Dermis microvascular lymphatic vessel endothelial cell (primary cell): ENCODE measurements around the gene PPL. TPM values are rescaled to one million over a fixed set of nuclear protein-coding genes. Genes with fewer than 3 reads are reported as not detected.
A peak's percentile ranks its signal among the peaks of the same experiment; 100 is the strongest.

ENCODE experiments used
- DNase-seq, 2 donors: peaks; one replicate each; pipeline versions ENCODE4 v3.0.0 to v3.0.0-alpha.2; 2010; ENCODE audit warnings: low read depth in 2 of 2
- total RNA-seq: library from RNA; depleted of rRNA; stranded (reverse); fragments of >200 nt; gene quantifications from 2 replicates; pipeline ENCODE4 v1.2.1, GENCODE V29; 2014

The PPL gene
- total RNA-seq, 1 donor from 2014 or later, result 4.7 TPM

DNA sequence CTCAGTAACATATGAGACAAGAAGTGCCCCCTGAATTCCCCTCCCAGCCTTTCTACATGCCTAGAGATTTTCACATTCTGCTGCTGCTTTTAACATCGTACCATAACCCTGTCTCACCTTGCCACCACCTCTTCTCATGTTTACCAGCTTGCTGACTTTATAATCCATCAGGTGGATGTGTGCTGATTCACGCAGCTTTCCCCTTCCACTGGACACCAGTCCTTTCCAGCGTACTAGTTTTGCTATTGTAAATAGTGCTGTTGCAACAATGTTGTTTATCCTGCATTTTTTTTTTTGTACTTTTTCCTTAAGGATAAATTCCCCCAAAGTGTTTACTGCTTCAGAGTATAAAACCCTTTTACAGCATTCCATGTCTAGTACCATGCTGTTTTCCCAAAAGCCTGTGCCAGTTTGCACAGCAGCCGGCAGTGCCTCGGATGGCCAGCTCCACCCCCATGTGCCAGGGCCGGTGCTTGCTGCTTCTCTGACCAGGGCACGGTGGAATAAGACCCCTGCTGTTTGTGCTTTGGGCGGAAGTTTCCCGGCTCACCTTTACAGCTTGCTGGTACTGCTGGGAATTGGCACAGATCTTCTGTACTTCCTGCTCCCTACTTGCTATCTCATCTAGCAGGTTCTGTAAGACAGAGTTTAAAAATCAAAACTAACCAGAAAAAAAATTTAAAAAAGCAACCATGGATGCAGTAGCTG is 48.4 kb downstream of the PPL start:
- DNase-seq, result no peak

DNA sequence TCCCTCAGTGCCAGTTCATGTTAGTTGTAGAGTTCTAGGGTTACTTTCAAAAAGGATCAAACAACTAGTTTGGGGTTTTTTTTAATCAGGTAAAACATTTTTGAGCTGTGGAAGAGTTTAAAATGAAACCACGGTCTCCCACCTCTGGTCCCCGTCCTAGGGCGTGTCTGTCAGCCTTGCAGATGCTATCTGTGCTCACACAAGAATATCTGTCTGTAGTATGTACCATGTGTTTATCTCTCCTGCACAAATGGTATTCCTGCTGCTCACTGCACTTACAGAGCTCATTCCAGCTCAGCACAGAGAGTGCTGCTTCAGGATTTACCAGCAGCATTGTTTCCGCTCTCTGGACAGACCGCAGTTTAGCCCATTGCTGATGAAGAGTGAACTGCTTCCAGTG is 50.8 kb downstream of the PPL start:
- DNase-seq, result no peak

DNA sequence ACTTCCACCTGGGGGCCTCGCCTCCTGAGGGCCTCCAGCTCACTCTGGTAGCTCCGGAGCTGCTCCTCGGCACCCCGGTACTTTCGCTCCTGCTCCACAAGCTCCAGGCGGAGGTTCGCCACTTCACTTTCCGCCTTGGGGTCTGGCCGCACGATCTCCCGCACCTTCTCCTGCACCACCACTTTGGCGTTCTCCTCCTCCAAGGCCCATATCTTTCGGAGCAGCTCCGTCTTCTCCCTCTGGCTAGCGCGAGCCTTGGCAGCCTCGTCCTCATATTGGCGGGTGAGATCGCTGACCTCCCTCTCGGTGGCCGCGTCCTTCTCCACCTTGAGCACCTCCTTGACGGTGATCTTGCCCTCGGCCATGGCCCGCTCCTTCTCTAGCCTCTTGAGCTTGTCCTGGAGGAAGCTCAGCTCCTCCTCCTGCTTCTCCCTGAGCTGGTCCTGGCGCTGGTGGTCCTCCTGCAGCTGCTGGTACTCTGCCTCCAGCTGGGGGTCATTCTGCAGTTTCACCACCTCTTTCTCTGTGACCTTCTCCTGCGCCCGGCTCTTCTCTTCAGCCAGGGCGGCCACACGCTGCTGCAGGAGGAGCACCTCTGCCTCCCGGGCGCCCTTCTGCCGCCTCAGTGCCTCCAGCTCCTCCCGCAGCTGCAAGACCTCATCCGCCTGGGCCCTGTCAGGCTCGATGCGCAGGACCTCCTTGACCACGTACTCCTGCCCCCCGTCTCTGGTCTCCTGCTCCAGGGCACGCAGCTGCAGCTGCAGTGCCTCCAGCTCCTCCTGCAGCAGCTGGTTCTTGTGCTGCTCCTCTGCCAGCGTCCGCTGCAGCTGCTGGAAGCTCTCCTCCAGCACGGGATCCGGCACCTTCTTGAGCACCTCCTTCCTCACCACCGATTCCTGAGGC is 51.7 kb downstream of the PPL start:
- no peak for DNase-seq

DNA sequence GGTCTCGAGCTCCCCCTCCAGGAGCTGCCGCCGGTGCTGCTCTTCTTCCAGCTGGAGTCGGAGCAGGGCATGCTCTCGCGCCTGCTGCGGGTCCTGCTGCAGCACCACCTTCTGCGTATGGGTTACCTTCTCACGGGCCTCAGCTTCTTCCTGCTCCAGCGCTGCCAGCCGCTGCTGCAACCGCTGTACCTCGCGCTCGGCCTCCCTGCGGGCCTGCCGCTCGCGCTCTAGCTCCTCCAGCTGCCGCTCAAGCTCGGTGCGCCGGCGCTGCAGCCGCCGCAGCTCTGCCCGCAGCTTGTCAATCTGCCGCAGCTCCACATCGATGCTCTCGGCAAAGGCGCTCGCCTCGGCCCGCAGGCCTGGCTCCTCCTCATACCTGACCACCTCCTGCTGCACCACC is 52.7 kb downstream of the PPL start:
- DNase-seq, result no peak

DNA sequence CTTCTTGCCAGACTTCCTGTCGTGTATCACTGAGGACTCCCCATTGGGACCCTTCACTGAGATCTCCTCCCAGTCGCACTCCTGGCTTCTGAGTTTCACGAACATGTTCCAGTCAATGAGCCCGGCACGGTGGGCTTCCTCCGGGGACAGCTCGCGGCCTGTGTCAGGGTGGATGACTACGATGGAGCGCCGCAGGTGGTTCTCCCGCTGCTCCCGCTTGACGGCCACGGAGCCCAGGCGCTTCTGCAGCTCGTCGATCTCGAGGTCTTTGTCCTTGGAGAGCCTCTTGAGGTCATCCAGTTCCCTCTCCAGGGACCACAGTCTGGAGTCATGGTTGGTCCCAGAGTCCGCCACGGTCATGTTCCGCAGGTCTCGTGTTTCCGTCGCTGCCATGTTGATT is 53.4 kb downstream of the PPL start:
- no peak for DNase-seq

DNA sequence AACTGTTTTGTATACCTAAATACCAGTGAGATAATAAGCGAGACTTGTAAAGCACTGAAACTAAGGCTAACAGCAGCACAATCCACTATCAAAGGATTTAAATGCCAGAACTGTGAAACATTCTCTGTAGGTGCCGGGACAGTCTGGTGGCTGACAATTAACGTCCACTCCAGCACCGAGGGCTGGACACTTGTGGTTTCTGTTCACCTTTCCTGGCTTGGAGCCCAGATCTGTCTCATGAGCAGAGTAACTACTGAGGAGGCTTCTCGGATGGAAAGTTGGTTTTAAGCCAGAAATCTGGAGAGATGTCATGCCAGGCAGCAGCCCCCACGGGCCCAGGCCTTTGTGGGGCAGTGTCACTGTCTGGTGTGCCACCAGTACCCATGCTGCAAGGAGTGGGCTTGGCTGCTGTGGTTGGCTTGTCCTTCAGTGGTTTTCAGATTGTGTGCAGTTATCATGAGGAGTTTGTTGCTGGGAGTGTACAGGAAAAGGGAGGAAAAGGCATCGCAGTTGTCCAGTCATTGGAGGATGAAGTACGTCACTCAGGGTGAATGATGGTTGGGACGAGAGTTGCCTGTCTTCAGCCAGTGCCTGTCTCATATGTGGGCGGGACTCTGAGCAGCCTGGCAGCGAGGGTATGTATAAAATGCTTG is 54.2 kb downstream of the PPL start:
- peak; percentile 27 to 69 for DNase-seq

DNA sequence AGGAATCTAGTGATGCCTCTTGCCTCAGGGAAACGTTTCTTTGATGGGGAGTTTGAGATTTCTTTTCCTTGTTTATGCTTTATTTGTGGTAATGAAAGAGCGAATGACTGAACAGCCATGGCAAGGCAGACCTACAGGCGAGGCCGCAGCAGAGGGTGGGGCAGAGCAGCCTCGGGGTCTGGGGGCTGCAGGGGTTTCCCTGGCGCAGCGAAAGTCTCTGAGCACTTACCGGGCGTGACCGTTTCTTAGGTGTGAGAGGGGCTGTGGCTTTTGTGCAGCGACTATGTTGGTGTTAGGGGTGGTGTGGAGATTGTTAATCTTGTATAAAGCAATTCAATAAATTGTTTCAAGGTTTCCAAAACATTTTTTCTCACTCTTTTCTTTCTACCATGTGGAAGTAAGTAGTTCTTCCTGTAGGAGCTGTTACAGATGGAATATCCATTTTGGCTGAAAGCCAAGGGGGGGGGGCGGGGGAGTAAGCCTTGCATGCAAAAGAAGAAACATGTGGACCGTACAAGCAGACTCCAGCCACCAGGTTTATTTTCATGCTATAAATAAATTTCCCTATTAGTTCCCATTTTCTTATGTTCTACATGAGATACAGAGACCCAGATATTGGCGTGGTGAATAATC is 54.8 kb downstream of the PPL start:
- DNase-seq, result peak in 1 of 2 donors; percentile 55

DNA sequence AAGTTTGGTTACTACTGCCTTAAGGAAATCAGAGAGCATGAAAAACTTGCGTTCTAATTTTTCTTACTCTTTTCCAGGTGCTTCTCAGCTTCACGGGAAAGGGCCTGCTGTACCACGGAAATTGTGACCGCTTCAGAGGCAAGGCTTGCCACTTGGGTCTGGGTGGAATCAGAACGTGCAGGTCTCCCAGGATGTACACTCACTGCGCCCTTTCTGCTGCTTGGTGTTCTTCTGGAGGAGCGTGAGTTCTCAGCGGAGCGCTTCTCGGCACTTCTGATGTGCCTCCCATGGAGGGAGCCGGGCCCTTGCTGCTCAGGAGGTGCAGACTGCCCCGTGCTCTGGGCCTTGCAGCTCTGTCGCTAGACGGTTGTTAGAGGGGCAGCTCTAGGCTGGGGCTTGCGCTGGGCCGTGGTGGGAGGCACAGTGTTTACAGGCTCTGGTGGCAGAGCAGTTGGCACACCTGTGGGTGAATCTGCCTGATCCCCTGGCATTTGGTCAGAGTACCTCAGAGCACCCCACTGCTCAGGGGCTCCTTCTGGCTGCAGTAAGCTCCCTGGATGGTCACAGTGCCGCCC is 56.9 kb downstream of the PPL start:
- no peak for DNase-seq

DNA sequence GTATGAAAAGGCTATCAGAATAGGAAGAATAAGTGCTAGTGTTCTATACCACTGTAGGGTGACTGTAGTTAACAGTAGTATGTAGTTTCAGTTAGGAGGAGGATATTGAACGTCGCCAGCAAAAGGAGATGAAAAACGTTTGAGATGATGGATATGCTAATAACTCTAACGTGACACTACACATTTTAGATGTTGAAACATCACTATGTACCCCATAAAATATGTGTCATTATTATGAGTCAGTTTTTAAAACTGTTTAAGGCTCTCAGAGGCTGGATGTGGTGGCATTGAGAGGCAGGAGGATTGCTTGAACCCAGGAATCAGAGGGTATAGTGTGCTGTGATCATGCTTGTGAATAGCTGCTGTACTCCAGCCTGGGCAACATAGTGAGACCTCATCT is 57.9 kb downstream of the PPL start:
- no peak for DNase-seq

DNA sequence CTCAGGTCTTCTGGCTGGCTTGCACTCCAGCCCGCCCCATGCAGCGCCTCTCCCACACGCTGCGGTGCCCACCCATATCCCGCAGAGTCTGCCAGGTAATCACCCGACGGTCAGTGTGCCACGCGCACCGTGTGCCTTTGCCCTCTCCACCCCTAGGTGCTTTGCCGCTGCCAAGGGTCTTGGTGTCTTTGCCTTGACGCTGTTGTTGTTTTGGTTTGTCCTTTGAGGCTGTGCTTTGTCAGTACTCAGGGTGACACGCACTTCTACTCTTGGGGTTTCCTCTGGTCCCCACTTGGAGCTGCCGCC is 59.6 kb downstream of the PPL start:
- no peak for DNase-seq

DNA sequence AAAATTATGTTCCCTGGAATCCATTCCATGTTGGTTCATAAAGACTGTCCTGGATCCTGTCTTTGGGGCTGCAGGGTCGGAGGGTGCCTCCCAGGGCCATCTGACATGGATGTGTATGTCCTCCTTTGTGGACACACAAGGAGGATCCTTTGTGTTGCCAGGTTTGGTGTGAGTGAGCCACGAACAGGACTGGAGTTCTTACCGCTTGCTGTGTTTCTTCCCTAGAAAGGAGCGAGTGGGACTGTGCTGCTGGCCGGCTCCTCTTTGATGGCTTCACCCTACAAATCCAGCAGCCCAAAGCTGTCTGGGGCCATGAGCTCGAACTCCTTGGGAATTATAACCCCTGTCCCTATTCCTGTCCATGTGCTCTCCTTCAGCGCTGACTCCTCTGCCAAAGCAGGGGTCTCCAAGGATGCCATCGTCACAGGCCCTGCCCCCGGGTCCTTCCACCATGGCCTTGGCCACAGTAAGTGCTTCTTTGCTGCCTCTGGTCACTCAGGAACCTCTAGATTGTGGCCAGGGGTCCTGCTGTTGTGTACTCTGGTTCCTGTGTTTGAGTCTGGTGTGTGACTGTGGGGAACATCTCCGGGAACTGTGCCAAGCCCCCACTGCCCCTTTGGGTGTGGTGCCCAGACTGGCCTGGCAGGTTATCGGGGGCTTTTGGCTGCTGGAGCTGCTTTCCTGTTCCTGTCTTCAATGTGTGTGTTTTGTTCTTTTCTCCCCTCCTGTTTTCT is 60.1 kb downstream of the PPL start:
- DNase-seq, result no peak

DNA sequence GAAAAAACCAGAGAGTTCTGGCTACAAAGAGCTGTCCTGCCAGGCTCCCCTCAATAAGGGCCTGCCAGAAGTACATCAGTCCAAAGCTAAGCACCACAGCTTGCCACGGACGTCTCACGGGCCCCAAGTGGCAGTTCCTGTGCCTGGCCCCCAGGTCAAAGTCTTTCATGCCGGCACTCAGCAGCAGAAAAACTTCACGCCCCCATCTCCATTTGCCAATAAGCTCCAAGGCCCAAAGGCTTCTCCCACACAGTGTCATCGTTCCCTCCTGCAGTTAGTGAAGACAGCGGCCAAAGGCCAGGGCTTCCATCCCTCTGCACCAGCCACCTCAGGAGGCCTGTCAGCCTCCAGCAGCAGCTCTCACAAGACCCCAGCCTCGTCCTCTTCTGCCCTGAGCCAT is 62.3 kb downstream of the PPL start:
- DNase-seq, result no peak

DNA sequence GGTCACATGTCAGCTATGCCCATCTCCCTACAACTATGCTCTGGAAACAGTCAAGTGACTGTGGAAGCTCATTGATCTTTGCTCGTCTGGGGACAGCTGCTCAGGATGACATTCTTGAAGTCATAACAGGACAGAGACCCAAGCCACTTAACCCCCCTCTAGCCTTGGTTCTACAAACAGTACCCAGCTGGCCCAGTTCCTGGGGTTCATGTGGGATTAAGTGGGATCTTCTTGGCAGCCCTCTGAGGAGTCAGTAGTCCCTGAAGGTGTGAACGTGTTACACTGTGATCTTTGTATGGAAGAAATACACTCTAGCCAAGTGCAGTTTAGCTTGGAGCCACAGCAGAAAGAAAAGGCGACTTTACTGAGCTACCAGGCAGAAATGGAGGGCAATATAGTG is 63.9 kb downstream of the PPL start:
- DNase-seq, result no peak

DNA sequence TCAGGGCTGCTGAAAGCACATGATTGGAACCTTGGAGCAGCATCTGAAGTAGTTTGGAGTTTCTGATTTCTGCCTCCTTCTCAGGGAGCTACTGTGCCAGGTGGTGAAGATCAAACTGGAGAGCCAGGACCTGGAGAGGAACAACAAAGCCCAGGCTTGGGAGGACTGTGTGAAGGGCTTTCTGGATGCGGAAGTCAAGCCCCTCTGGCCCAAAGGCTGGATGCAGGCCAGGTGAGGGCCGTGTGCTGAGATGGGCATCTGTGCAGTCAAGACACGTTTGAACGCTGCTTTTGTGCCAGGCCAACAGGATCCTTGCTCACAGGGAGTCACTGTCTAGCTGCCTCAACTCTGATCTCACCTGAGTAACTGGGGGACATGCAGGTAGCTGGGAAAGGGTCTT is 65.9 kb downstream of the PPL start:
- no peak for DNase-seq

DNA sequence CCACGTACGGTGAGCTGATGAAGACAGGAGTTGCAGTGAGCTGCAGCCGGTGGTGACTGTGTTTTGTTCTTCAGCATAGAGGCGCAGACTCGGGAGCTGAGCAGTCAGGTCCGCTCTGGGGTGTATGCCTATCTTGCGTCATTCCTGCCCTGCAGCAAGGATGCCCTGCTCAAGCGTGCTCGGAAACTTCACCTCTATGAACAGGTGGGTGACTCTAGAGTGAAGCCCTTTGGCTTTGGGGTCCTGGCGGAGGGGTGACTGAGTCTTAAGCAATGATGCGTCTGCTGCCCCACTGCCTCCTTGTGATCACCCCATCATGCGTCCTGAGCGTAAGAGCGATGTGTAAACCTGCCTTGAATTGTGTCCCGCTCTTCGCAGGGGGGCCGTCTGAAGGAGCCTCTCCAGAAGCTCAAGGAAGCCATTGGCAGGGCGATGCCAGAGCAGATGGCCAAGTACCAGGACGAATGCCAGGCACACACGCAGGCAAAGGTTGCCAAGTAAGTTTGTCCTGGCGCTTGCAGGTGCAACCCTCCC is 66.7 kb downstream of the PPL start:
- no peak for DNase-seq

DNA sequence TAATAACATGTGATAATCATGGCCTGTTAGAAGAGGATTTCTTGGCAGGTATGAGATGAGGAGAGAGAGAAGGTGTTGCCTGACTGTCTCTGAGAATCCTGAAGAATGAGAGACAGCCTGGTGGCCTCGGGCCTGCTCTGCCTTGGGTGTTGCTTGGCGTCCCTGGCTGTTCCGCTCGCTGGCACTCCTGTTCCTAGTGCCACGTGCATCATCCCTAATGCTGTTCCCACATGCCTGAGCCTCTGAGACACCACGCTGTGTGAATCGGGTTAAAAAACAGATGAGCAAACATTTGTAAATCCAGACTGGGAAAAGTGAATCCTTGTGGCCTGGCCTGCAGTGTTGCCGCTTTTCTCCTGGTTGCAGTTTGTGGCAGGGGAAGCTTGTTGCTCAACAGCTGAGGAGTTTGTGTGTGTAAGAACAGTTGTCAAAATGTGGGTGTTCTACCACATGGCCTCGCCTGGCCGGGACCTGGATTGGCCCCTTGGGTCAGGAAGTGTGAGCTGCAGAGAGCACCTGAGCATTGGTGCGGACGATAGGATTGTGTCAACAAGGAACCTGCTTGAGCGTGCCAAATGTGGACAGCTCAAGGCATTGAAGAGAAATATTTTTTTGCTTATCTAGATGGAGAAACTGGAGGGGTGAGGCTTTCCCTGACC is 67.7 kb downstream of the PPL start:
- no peak for DNase-seq

DNA sequence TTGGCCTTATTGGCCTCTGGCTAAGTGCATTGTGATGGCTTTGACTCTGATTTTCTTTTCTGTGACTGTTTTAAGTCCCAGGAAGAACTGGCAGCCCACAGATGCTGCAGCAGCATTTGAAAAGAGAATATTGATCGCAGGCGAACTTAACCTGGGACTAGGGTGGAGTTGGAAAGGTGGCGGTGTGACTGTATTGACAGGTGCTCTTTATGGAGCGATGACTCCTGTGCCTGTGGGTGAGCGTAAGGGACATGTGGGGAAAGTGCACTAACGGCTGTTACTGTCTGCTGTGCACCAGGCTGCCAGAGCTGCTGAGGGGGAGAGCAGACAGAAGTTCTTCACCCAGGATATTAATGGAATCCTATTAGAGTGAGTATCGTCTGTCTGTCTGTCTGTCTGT is 68.4 kb downstream of the PPL start:
- DNase-seq, result no peak

DNA sequence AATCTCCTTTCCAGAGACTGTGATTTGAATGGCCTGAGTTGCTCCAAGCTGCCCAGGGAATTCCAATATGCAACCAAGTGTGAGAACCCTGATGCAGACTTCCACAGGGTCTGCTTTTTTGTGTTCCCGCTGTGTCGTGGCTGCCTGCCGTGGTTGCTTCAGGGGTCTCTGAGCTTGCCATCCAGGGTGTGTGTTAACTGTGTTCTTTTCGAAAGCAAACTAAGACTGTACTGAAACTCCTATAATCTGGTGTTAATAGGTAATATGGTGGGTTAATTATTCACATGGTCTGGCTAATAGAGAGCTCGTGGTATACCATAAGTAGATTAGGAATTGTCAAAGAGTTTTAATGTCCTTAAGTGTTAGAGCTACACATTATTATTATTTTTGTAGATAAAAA is 68.9 kb downstream of the PPL start:
- DNase-seq, result no peak

DNA sequence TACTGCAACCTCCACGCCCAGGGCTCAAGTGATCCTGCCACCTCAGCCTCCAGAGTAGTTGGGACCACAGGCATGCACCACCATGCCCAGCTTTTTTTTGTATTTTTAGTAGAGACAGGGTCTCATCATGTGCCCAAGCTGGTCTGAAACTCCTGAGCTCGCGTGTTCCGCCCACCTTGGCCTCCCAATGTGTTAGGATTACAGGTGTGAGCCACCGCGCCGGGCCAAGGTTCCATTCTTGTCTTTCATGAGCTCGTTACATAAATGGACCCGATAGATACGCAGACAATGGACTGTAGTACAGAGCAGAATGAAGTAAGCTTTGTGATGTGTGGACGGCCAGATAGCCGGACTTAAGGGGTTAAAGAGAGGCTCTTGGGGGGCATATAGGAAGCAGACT is 70.4 kb downstream of the PPL start:
- no peak for DNase-seq

DNA sequence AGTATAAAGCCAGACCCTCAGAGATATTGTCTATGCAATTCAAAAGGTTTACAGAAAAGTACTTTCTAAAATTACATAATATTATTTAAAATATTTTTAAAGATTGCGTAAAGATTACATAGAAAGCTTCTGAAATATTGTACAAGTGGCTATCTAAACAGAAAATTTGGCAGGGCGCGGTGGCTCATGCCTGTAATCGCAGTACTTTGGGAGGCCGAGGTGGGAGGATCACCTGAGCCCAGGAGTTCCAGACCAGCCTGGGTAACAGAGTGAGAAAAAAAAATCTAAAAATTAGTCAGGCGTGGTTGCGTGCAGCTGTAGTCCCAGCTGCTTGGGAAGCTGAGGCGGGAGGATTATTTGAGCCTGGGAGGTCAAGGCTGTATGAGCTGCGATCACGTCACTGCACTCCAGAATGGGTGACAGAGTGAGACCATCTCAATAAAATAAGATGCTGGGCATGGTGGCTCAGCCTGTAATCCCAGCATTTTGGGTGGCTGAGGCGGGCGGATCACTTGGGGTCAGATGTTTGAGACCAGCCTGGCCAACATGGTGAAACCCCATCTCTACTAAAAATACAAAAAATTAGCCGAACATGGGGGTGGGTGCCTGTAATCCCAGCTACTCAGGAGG is 71.6 kb downstream of the PPL start:
- DNase-seq, result no peak
